ENCODE measurements around the gene ANKLE1. TPM values are rescaled to one million over a fixed set of nuclear protein-coding genes. Genes with fewer than 3 reads are reported as not detected.

Gene ANKLE1
- total RNA-seq, 2 donors from 2014 or later = 0.51 TPM; not detected in 1

- Histone ChIP-seq H3K4me3 (no peak overlapping the region), H3K36me3 (peaks cover 34% of the 10 kb centered on the region)
These were observed 38.7 kb downstream of the ANKLE1 start for GRCh38 chr19:17320435-17320834.

GRCh38 chr19:17321655-17322489 is 40.2 kb downstream of the ANKLE1 start:
- no peak for TF ChIP-seq CTCF (IDR thresholded peaks at IDR 0.05)
- no peaks in the 10 kb centered on the region for H3K27me3 ChIP-seq
- no peak overlapping the region for H3K27ac ChIP-seq
- H3K9me3 ChIP-seq = no peaks in the 10 kb centered on the region
- no peak overlapping the region for H3K4me3 ChIP-seq
- no peak for DNase-seq (ENCODE audit: low spot score)
- peaks cover 25% of the 10 kb centered on the region for H3K36me3 ChIP-seq
- H3K4me1 ChIP-seq = peaks cover 0 to 20% of the 10 kb centered on the region in 2 donors

More at GRCh38 chr19:17320435-17320834, 38.7 kb downstream of the ANKLE1 start:
- Histone ChIP-seq H3K4me1 (peaks cover 0 to 14% of the 10 kb centered on the region in 2 donors), H3K27me3 (no peaks in the 10 kb centered on the region), H3K27ac (no peak overlapping the region), H3K9me3 (no peaks in the 10 kb centered on the region)
- DNase-seq (ENCODE audit: low spot score) = no peak
- no peak for TF ChIP-seq CTCF (IDR thresholded peaks at IDR 0.05)

GRCh38 chr19:17322854-17323253 is 41.2 kb downstream of the ANKLE1 start:
- Histone ChIP-seq H3K27ac (no peak overlapping the region), H3K27me3 (no peaks in the 10 kb centered on the region), H3K9me3 (no peaks in the 10 kb centered on the region), H3K4me3 (no peak overlapping the region), H3K36me3 (peaks cover 25% of the 10 kb centered on the region), H3K4me1 (peaks cover 0 to 20% of the 10 kb centered on the region in 2 donors)
- no peak for DNase-seq (ENCODE audit: low spot score)
- no peak for TF ChIP-seq CTCF (IDR thresholded peaks at IDR 0.05)

- Histone ChIP-seq H3K27ac (no peak overlapping the region), H3K4me1 (peaks cover 0 to 26% of the 10 kb centered on the region in 2 donors), H3K9me3 (no peaks in the 10 kb centered on the region), H3K36me3 (peaks cover 25% of the 10 kb centered on the region), H3K27me3 (no peaks in the 10 kb centered on the region), H3K4me3 (peak overlapping the region in 1 of 2 donors; percentile 19)
- TF ChIP-seq CTCF (IDR thresholded peaks at IDR 0.05) = no peak
- DNase-seq (ENCODE audit: low spot score) = no peak
These were observed 41.7 kb downstream of the ANKLE1 start for GRCh38 chr19:17323300-17323963.

- H3K36me3 ChIP-seq = peaks cover 25% of the 10 kb centered on the region
- no peaks in the 10 kb centered on the region for H3K9me3 ChIP-seq
- no peak for DNase-seq (ENCODE audit: low spot score)
- peak overlapping the region in 1 of 2 donors; percentile 19 for H3K4me3 ChIP-seq
- no peak for TF ChIP-seq CTCF (IDR thresholded peaks at IDR 0.05)
- peaks cover 0 to 31% of the 10 kb centered on the region in 2 donors for H3K4me1 ChIP-seq
- H3K27ac ChIP-seq = no peak overlapping the region
- no peaks in the 10 kb centered on the region for H3K27me3 ChIP-seq
These were observed 42.2 kb downstream of the ANKLE1 start for GRCh38 chr19:17323964-17324332.
